Dedifferentiated amniotic fluid mesenchymal stem cell (primary cell): ENCODE results near the gene ADGRB2.

Experiments used
- DNase-seq: peaks from one replicate; pipeline ENCODE4 v3.0.0-alpha.2; 2016; ENCODE audit errors: extremely low spot score

The ADGRB2 gene

DNA sequence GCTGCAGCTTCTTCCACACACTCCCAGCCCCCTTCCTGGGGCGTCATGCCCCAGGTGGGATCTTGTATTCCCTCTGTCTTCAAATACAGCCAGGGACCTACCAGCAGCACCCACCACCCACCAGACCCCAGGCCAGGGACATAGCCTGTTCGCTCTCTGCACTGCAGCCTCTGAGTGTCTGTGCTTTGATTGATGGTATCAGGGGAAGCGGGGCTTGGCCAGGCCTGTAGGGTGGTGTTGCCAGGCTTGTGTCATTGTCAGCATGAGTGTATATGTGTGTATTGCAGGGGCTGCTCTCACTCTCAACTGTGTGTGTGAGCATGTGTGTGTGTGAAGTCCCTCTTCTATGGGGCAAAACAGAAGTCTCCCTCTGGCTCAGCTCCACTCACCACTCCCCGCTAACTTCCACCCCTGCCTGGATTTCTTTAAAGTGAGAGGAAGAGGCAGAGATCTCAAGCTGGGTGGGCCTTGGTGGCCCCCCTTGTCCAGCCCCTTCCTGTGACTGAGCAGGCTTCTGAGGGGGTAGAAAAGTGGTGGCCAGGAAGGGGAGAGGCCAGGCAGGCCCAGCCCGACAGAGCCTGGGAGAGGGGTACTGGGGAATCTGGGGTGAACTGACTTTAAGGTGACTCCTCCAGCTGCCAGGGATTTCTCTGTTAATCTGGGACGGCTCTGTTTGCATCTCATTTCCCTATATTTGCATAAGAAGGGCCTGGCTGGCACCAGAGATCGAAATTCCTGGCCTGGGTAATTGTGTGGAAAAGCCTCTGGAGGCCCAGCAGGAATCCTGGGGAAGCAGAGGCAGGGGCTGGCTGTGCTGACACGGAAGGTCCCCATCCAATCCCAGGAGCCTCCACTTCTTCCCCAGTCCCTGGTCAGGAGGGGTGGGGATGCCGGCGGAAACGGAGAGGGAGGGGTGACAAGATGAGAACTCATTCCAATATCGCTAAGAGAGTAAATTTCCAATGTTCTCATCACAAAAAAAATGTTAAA lies 18.6 kb upstream of the ADGRB2 start:
- no peak for DNase-seq

DNA sequence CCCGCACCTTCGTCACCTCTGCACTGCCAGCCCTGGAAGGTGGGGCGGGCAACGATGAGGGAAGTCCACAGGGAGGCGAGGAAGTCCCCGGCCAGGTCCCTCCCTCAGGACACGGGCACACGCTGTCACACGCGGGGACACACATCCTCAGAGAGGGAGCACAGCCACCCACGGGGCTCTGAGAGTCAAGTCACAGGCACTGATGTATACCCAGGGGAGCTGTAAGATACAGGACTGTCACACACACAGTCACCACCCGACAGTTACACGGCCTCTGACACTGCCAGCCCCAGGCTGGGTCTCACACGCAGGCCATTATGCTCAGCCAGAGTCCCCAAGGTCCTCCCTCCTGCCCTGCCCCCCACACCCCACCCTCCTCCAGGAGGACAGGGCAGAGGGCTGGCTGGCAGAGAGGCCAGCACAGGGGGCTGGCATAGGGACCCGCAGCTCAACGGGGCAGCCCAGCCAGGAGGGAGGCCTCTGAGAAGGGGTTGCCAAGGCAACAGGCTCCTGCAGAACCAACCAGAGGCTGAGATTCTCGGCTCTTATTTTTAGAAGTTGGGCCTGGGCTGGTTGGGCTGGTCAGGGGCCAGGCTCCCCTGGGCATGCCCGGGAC lies 17.7 kb upstream of the ADGRB2 start:
- no peak for DNase-seq

DNA sequence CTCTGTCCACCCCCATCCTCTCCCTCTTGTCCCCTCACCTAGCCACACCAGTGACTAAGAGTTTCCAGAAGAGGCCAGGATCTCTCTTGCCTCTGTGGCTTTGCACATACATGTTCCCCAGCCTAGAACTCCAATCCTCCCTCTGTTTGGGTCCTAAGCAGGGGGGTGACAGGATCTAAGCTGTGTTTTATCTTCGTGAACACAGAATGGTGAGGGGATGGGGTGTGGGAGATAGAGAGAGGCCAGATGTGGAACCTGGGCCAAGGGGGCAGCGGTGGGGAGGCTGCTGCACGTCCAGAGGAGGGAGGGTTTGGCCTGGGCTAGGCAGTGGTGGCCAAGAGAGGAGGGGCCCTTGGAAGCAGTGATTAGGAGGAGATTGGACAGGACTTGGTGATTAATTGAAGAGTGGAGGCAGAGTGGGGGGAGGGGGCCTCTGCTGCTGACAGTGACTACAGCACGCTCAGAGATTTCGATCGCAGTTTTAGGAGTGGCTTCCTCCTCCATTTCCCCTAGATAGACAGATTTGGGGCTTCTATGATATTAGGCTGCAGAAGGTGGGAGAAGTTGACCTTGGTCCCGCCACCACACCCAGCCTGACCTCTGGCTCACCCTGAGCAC lies 17.1 kb upstream of the ADGRB2 start:
- no peak for DNase-seq

DNA sequence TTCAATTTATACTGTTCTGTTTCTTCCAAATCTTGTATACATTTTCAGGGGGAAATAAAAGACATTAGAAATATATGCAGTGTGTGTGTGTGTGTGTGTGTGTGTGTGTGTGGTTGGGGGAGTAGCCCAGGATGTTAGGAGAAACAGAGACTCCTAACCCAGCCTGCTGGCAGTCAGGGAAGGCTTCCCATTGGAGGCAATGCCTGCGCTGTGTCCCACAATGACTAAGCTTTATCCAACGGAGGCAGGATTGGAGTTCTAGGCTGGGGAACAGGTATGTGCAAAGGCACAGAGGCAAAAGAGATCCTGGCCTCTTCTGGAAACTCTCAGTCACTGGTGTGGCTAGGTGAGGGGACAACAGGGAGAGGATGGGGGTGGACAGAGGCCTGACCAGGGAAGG lies 16.5 kb upstream of the ADGRB2 start:
- DNase-seq: no peak

GRCh38 chr1:31779687-31780086 lies 15.5 kb upstream of the ADGRB2 start:
- DNase-seq: no peak

- no peak for DNase-seq
Observed at GRCh38 chr1:31778763-31779488, 14.8 kb upstream of the ADGRB2 start.

DNA sequence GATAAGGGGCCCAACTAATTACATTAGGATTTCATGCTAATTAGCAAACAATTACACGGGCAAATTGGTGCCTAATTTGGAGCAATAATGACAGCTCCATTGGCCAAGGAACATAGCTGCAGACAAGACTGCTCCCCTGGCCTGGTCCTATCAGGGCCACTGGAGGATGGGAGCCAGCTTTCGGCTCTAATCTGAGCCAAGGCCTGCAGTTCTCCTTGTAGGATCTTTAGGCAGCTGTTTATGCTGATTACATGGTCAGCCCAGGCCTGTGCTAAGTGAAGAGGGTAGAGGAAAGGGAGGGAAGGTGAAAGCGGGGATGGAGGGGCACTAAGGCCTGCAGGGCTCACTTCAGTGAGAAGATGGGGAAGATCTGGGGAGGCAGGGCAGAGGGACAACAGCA lies 12.4 kb upstream of the ADGRB2 start:
- no peak for DNase-seq

GRCh38 chr1:31776032-31776431 lies 11.9 kb upstream of the ADGRB2 start:
- DNase-seq: no peak

DNA sequence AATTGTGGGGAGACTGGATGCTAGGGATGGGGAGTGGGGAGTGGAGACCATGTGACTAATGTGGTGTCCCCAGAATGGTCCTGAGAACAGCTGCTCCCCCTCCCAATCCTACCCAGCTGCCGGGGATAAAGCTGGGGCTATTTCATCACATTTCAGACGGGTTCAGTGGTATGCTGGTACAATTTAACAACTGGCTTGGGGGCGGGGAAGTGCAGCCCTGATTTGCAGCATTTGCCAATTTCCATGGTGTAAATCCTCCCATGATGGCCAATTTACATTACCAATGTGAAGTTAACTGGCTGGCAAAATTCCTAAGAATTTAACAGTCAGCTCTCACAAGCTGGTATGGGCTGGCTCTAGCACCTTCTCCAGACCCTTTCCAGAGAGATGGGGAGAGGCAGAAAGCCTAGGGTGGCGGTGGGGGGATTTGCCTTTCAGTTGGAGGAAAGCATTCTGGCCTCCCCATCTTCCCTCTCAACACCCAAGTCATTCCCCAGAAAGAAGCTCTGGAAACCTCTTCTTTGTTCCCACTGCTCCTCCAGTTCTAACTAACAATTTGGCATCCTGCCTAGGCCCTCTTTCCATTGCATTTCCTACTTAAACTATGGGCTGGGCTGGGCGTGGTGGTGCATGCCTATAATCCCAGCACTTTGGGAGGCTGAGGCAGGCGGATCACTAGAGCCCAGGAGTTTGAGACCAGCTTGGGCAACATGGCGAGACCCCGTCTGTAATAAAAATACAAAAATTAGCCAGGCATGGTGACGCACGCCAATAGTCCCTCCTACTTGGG lies 11.3 kb upstream of the ADGRB2 start:
- no peak for DNase-seq

DNA sequence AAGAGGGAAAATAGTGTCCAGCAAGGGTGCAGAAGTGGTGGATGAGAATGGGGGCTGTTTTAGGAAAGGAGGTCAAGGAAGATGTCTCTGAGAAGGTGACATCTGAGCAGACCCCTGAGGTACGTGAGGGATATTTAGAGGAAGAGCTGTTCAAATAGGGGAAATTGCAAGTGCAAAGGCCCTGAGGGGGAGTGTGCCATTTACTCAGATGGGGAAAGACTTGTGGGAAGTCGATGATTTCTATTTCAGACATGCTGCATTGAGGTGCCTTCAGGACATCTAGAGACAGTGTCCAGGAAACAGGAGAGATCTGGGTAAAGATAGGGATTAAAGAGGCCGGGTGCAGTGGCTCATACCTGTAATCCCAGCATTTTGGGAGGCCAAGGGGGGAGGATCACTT lies 10.4 kb upstream of the ADGRB2 start:
- DNase-seq: no peak

DNA sequence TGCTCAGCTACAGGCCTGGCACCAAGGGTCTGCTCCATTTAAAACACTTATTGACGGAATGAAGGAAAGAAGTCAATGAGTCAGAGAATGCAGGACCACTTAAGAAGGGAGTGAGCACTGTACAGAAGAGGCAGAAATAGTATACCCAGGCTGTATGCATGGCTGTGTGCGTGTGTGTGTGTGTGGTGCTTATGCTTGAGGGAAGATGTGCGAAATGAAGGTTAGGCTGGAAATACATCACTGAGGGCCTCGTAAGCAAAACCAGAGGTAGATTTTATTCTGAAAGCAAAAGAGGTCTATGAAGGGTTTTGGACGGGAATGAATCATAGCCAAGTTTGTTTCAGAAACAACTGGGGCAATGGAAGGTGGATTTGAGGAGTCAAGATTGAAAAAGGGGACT lies 9.7 kb upstream of the ADGRB2 start:
- no peak for DNase-seq

DNA sequence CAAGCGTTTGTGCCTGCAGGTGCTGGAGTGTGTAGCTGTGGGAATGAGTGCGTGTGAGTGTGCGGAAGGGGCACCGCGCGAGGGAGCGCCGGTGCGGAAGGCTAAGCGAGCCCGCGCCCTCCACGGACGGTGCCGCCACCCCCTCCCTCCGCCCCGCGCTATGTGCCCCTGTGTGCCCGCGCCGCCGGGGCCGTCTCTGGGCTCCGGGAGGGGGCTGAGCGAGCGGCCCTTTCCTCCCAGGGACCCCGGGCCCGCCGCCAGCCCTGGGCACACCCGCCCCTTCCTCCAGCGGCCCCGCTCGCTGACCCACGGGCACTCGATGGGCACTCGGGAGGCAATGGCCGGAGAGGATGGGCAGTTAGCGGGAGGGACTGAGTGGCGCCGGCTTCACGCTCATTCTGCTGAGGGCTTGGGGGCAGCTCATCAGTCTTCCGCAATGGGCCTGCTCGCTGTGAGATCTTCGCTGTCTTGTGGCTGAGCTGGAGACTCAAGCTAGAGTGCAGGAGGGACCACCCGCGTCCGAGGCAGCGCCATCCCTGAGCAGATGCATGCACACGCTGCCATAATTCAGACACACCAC lies 8.6 kb upstream of the ADGRB2 start:
- DNase-seq: no peak

- no peak for DNase-seq
Observed at GRCh38 chr1:31771891-31772668, 7.9 kb upstream of the ADGRB2 start.

GRCh38 chr1:31769720-31770390 lies 5.7 kb upstream of the ADGRB2 start:
- DNase-seq: no peak

GRCh38 chr1:31768939-31769704 lies 5.0 kb upstream of the ADGRB2 start:
- no peak for DNase-seq

- no peak for DNase-seq
Observed at GRCh38 chr1:31768407-31768907, 4.3 kb upstream of the ADGRB2 start.

DNA sequence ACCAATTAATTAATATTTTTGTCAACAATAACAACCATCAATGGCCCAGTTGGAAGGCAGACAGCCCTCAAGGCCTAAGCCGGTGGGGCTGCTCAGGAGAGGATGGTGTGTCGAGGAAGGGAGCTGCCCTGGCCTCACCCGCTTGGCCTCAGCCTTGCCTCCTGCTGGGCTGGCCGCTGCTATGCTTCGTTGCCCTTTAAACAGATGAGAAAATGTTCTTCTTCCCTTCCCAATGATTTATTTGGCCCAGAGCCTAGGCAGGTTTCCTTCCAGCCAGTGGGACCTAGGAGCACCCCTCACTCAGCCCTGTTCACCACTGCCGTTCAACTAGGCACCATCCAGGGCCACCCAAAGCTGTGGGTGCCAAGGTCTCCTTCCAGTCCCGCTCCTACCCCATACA lies 3.1 kb upstream of the ADGRB2 start:
- DNase-seq: no peak

DNA sequence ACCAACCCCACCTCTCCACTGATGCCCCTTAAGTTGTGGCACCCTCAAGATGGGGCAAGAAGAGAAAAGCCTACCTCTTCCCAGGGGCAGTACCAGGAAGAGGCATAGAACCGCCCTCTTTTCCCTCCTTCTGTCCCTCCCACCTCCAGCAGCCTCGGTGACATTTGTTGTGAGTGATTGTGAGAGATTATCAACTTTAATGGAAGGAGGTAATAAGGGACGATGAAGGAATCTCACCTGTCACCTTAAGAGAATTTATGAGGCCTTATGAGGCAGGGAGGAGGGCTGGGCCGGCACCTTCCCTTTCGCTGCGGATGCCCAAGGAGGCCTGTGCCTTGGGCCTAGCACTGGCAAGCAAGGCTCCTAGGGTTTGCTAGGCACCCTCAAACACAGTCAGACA lies 1.4 kb upstream of the ADGRB2 start:
- DNase-seq: no peak

DNA sequence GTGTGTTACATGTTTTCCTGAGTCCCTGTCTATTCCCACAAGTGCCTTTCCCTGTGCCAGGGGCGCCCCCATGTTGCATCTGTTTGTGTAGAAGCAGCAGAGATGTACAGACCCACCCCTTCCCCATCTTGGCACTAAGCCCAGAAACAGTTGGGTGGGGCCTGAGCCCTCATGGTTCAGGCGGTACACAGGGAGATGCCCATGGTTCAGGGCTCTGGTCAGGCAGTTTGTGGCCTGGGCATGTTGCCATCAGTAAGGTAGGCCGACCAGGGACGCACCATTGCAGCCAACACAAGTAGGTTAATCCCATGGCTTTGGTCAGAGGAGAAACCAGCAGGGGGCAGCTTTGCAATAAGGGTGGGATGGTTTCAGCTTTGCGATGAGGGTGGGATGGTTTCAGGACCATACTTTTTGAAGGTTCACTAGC lies 914 bp upstream of the ADGRB2 start:
- DNase-seq: no peak
